ENCODE measurements around the gene CXCR1.
"Not testable (repeated sequence)": the region's sequence is repeated elsewhere in the genome, so short reads cannot be mapped to it uniquely, and the experiment has no call there.

The CXCR1 gene

DNA sequence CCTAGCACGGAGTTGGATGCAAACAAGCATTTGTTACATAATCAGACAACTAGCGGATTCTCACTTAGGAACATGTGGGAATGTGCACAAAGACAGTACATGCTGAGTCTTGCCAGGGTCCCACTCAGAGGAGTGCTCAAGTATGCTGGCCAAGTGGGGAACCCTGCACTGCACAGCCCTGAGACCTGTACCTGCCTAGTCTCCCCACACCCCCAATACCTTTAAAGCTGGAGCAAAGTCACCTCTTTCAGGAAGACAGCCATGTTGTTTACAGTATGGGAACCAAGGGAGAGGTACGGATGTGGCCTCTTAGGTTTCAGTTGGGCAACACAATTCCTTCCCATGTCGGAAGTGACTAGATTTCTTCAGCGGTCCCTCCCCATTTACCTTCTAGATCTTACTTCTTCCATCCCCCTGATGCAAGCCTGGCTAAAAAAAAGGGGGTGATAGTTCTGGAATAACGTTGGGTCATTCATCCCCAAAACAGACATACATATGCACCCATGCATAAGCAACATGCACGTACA lies 10.7 kb downstream of the CXCR1 start:
- no peak for DNase-seq

GRCh38 chr2:218152777-218153176 lies 14.0 kb downstream of the CXCR1 start:
- no peak for DNase-seq

DNA sequence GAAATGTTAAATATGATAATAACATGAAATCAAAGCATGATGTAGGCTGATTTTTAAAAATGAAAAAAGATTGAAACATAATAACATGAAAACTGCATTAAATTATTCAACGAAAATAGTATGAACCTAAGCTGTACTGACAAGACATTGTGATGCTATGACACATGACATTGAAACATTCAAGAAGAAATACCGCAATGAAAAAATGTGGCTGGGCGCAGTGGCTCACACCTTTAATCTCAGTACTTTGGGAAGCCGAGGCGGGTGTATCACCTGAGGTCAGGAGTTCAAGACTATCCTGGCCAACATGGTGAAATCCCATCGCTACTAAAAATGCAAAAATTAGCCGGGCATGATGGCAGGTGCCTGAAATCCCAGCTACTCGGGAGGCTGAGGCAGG lies 14.6 kb downstream of the CXCR1 start:
- DNase-seq, result no peak

DNA sequence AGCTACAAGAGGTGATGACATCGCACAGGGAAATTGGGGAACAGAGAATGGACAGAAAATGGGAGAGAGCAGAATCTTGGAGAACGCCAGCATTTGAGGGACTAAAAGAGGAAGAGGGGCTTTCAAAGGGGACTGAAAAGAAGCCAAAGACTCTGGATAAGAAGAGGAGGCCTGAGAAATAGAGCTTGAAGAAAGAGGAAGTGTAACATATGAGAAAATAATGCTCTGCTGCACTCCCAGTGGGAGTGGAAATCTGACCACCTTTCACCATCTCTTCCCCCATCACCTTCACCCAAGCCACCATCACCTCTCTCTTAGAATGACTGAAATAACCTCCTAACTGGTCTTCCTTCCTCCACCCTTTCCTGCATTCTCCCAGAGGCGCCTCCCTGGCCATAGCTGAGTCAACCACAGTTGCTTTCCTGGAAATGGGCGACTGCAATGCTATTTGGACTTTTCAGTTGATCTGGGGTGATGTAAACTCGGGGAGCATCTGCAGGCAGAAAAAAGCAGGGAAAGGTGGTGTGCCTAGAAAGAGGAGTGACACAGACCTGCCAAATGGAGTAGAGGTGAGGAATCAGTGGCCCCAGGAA lies 16.8 kb downstream of the CXCR1 start:
- no peak for DNase-seq

DNA sequence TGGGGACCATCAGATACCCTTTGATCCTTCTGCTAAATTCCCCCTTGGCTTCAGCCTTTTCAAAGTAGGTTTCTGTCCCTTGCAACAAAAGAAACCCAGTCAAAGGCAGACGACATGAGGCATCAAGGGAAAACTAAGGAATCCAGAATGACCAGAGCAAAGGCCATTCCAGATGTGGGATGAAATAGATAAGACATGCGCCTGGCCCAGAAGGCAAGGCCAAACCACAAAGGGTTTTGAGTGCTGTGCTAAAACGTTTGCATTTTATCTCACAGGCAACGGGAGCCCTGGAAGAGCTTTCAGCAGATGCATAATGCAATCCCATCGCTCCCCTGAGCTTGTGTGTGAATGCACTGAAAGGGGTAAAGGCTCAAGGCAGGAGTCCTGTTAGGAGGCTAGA lies 17.7 kb downstream of the CXCR1 start:
- no peak for DNase-seq

DNA sequence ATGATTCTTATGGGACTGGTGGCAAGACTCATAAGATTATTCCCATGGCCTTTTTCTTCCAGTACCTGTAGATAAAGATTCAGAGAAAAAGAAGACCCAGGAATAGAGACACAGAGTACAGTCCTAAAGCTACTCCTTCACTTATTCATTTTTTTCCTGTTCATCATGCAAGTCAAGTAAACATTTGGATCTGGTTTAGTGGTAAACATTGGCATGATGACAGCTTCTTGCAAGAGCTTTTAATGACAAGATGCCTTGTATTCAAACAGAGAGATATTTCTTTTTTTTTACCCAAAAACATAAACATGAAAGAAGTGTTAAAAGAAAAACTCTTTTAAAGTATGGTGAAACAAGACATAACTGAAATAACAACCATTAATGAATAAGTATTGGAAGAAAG lies 20.7 kb downstream of the CXCR1 start:
- DNase-seq, result no peak

DNA sequence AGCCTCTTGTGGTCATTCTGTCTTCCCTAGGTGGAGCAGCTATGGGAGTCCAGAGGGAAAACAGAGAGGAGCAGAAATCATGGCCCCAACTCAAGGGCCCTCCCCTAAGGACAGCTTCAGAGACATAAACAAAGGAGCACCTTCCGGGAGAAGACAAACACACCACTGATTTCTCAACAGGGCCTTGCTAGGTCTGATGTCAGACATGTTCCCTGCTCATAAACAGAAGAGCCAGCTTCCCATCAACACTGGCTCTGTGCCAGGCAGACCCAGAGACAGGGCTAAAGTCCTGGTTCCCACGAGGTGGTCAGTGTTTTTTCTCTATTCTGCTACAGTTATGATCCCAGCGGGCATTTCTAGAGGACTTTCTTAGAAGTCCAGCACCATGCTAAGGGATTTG lies 21.6 kb downstream of the CXCR1 start:
- no peak for DNase-seq

- DNase-seq, result no peak
Measured at GRCh38 chr2:218138047-218138446, 28.7 kb downstream of the CXCR1 start.

DNA sequence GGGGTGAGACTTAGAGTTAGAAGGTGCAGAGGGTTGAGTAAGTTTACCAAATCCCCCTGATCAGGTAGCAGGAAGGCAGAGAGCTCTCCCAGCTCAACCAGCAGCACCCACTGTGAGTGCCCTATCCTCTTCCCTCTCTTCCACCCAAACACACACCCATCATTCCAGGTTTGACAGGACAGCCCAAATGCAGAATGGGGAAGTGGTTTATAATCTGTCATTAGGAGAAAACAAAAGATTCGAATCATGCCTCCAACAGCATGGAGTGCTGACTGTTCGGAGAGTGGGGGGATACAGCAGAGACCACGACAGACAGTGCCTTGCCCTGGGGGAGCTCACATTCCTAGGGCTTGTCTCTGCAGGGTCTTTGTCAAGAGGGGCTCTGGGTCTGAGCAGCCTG lies 29.2 kb downstream of the CXCR1 start:
- no peak for DNase-seq

DNA sequence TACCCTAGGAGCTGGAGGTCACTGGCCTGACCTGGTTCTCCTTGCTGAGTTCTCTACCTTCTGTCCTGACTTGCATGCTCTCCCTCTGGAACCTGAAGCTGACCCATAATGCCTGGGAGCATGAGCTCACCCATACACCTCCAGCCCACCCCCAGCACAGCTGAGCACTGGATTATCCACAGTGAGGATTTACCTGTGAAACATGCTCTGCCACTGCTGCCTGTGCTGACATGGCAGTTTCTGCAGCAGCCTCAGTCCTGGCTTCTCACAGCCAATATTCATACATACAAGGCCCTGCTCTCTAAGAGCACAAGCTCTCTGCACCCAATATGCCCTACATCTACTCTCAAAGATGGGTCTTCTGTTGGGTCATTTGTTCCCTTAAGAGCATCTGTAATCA lies 35.9 kb downstream of the CXCR1 start:
- DNase-seq, result no peak

GRCh38 chr2:218130377-218130776 lies 36.4 kb downstream of the CXCR1 start:
- no peak for DNase-seq

DNA sequence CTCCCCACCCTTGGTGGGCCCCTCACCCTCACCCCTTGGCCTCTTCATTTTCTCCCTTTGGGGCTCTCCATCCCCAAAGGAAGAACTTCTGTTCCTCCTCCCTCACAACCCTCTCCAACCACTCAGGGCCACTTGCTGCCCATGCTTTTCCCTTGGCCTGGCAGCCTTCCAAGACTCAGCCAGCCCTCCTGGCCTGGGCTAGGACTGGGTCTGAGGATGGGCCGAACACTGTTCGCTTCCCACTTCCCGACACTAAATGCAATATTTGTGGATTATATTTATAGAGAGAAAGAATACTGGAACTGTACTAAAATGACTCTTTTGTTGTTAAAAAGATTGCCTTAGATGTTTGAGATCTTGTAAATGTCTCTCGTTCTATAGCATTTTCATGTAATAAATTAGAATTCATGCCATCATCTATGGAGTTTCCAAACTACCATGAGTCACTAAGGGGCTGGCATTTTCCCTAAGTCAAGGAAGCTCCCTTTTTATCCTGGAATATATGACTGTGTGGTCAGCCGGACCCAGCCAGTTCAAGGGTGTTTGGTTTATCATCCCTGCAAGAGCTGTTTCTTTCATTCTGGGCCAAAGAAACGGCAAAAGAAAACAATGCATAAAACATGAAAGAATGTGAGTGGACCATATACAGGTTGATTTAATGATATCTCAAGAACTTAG lies 37.2 kb downstream of the CXCR1 start:
- DNase-seq, result no peak

DNA sequence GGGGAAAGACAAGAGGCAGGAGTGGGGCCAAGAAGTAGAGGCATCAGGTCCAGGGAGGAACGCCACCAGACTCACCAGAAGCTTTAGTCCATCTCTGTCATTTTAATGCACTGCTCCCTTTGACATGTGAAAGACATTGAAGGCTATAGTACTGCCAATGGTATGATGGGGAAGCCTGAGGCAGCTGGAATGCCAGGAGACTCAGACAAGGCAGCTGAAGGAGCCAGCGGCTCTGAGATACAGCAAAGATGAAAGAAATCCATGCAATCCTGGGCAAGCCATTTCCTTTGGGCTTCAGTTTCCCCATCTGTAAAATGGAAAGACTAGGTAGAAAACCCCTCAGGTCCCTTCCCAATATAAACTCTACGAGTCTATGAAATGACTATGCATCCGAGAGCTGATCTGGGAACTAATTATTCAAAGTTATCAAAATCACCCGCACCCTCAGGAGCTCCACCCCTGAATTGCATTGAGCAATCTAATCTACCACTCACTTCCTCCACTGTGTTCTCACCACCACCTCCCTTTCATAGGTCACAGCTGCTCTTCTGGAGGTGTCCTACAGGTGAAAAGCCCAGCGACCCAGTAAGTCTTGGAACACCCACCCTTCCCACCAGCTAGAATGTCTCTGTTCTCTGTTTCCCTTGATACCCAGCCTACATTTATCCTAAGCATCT lies 37.8 kb downstream of the CXCR1 start:
- no peak for DNase-seq

DNA sequence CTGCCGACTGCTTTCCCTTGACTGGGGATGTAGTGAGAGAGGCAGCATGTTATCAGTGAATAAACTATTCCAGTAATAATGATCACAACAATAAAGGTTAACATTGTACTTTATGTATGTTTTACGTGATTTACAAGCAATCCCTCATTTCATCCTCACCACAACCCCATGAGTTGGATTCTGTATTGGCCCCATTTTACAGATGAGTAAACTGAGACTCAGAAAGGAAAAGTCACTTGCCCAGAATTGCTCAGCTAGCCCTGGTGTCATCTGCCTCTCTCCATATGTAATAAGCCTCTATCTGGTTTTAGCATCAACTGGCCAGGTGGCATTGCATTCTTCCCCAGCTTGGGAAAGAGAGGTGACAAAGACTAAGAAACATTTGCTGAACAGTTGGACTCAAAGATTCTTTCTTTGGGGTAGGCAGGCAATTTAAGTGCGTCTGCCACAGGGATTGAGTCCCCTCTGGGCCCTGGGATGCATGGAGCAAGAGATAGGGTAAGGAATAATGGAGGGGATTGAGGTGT lies 38.8 kb downstream of the CXCR1 start:
- DNase-seq, result no peak

DNA sequence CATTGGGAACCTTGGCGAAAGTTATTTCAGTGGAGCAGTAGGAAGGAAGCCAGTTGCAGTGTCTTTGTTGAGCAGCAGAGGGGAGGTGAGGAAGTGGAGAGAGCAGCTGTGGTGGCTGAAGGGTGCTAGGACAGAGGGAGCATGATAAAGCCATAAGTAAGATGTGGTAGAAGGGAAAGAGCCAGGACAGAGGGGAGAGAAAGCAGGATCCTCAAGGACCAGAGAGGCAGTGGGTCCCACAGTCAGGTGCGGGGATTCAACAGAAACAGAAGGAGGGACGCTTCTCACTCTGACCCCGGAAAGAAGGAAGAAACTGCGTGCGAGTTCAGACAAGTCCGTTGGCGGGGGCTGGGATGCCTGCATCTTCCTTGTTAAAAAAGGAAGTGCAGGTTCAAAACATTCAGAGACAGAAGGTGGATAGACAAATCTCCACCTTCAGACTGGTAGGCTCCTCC lies 41.1 kb downstream of the CXCR1 start, which contains the start of gene CXCR2:
TSS of gene CXCR2 (plus strand) at position 403 of the 455 bp plus-strand sequence. CDS start 8,774 bp downstream, outside the sequence.
- DNase-seq, result no peak

GRCh38 chr2:218125095-218125494 lies 41.7 kb downstream of the CXCR1 start:
- DNase-seq, result no peak

DNA sequence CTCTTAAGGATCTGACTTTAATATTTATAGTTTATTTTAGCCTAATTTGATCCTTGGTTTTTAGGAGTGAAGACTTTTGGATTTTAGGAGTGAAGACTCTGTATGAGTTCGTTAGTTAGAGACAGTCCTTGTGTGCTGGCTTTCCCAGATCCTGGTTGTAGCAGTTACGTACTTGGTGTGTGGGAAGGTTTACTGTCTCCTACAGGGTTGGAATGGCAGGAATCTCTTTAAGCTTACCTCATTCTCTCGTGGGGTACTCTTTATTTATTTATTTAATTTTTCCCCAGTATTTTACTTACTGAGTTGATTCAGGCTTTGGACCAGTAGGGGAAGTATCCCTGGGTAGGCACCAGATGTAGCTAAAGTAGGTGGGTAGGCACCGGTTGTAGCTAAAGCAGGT lies 42.8 kb downstream of the CXCR1 start:
- no peak for DNase-seq

DNA sequence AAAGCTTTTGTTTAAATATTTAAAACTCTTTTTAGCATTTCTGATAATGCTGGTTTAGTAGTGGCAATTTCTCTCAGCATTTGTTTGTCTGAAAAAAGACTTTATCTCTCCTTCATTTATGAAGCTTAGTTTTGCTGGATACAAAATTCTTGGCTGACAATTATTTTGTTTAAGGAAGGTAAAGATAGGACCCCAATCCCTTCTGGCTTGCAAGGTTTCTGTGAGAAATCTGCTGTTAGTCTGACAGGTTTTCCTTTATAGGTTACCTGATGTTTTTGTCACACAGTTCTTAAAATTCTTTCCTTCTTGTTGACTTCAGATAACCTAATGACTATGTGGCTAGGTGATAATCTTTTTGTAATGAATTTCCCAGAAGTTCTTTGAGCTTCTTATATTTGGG lies 44.5 kb downstream of the CXCR1 start:
- DNase-seq, result not testable (repeated sequence)

- not testable (repeated sequence) for DNase-seq
Measured at GRCh38 chr2:218121789-218122188, 45.0 kb downstream of the CXCR1 start.
